Neural cell (in vitro differentiated cells): ENCODE data around the gene SKI. TPM values are rescaled to one million over a fixed set of nuclear protein-coding genes. Genes with fewer than 3 reads are reported as not detected.

Experiments
- H2AFZ ChIP-seq: fragments of 200-600, 300-800 bp; sonication (generic), shearing (Covaris generic); 2 replicates; pipeline ENCODE4 v1.6.0; 2014; ENCODE audit warnings: low read depth, mild to moderate bottlenecking, antibody characterized with exemption, low read length, moderate library complexity
- H3F3A ChIP-seq: fragments of 200-600 bp; shearing (Covaris generic); 2 replicates; pipeline ENCODE4 v1.6.1; 2016; ENCODE audit warnings: mild to moderate bottlenecking, moderate library complexity, mixed read lengths, antibody characterized with exemption, low read length; ENCODE audit not compliant: insufficient read depth, poor library complexity, severe bottlenecking
- H3K27ac ChIP-seq: fragments of 200-600, 300-800 bp; sonication (generic), shearing (Covaris generic); 2 replicates; pipeline ENCODE4 v1.5.1; 2014; ENCODE audit warnings: mild to moderate bottlenecking, low read length, moderate library complexity
- H3K27me3 ChIP-seq: fragments of 300-800, 200-600 bp; sonication (generic), shearing (Covaris generic); 2 replicates; pipeline ENCODE4 v1.6.0; 2014; ENCODE audit warnings: mild to moderate bottlenecking, low read depth, low read length, moderate library complexity; ENCODE audit not compliant: insufficient read depth
- H3K36me3 ChIP-seq: fragments of 300-800, 200-600 bp; sonication (generic), shearing (Covaris generic); 2 replicates; pipeline ENCODE4 v1.5.1; 2014; ENCODE audit warnings: mild to moderate bottlenecking, antibody characterized with exemption, low read length, moderate library complexity; ENCODE audit not compliant: insufficient read depth
- H3K4me2 ChIP-seq: fragments of 300-800, 200-600 bp; sonication (generic), shearing (Covaris generic); 2 replicates; pipeline ENCODE4 v1.6.0; 2014; ENCODE audit warnings: mild to moderate bottlenecking, low read length
- H3K4me3 ChIP-seq: fragments of 300-800, 200-600 bp; sonication (generic), shearing (Covaris generic); 2 replicates; pipeline ENCODE4 v1.5.1; 2014; ENCODE audit warnings: mild to moderate bottlenecking, low read length, moderate library complexity
- H3K79me2 ChIP-seq: fragments of 200-600 bp; shearing (Covaris generic); replicated peaks from 2 replicates; pipeline ENCODE4 v1.6.0; 2014; ENCODE audit warnings: mild to moderate bottlenecking, low read length, moderate library complexity; ENCODE audit not compliant: insufficient read depth
- H3K9ac ChIP-seq: fragments of 300-800, 200-600 bp; sonication (generic), shearing (Covaris generic); 2 replicates; pipeline ENCODE4 v1.6.1; 2016; ENCODE audit warnings: mild to moderate bottlenecking, low read length, mixed read lengths
- H3K9me2 ChIP-seq: fragments of 200-600 bp; shearing (Covaris generic); 2 replicates; pipeline ENCODE4 v1.6.1; 2016; ENCODE audit warnings: mild to moderate bottlenecking, low read length, mixed read lengths; ENCODE audit not compliant: insufficient read depth
- H3K9me3 ChIP-seq: fragments of 200-600, 300-800 bp; sonication (generic), shearing (Covaris generic); 2 replicates; pipeline ENCODE4 v1.6.1; 2016; ENCODE audit warnings: mild to moderate bottlenecking, mixed run types, low read length, moderate library complexity, mixed read lengths
- H4K20me1 ChIP-seq: fragments of 200-600 bp; shearing (Covaris generic); 2 replicates; pipeline ENCODE4 v1.6.1; 2016; ENCODE audit warnings: mild to moderate bottlenecking, mixed run types; ENCODE audit not compliant: insufficient read depth
- CTCF ChIP-seq: fragments of 450-650 bp; IDR thresholded peaks from 2 replicates; pipeline ENCODE4 v1.5.1; 2014; ENCODE audit warnings: antibody characterized with exemption, mild to moderate bottlenecking, moderate library complexity; ENCODE audit not compliant: poor library complexity, severe bottlenecking
- EP300 ChIP-seq: fragments of 450-650 bp; conservative IDR thresholded peaks from 2 replicates; pipeline ENCODE4 v1.6.1; 2014; ENCODE audit warnings: antibody characterized with exemption, mild to moderate bottlenecking, moderate library complexity; ENCODE audit not compliant: poor library complexity, severe bottlenecking
- EZH2 ChIP-seq: fragments of 200-600, 300-800 bp; shearing (Covaris generic), sonication (generic); IDR thresholded peaks from 2 replicates; pipeline ENCODE4 v1.6.1; 2014; ENCODE audit warnings: antibody characterized with exemption, low read length, borderline replicate concordance, mild to moderate bottlenecking; ENCODE audit not compliant: insufficient read depth, poor library complexity, severe bottlenecking
- MXI1 ChIP-seq: fragments of 450-650 bp; conservative IDR thresholded peaks from 2 replicates; pipeline ENCODE4 v1.6.1; 2014; ENCODE audit warnings: antibody characterized with exemption, mild to moderate bottlenecking; ENCODE audit not compliant: poor library complexity, severe bottlenecking
- POLR2AphosphoS5 ChIP-seq: IDR thresholded peaks from 2 replicates; pipeline ENCODE4 v1.6.1; 2012
- RAD21 ChIP-seq: fragments of 450-650 bp; conservative IDR thresholded peaks from 2 replicates; pipeline ENCODE4 v1.6.1; 2014; ENCODE audit warnings: antibody characterized with exemption, mild to moderate bottlenecking, moderate library complexity
- SMC3 ChIP-seq: fragments of 450-650 bp; conservative IDR thresholded peaks from 2 replicates; pipeline ENCODE4 v1.6.1; 2014; ENCODE audit warnings: antibody characterized with exemption, mild to moderate bottlenecking, moderate library complexity; ENCODE audit not compliant: poor library complexity
- TAF1 ChIP-seq: IDR thresholded peaks from 2 replicates; pipeline ENCODE4 v1.6.1; 2012; ENCODE audit warnings: low read depth
- polyA plus RNA-seq: library from polyadenylated mRNA; depleted of rRNA; stranded (reverse); fragments of >200 nt; gene quantifications from 2 replicates; pipeline ENCODE4 v1.2.3, GENCODE V29; 2014
- TF ChIP-seq, protein P1 (sequence below): IDR thresholded peaks from 2 replicates; pipeline ENCODE4 v1.6.1; 2012; ENCODE audit warnings: borderline replicate concordance

The SKI gene
- polyA plus RNA-seq, 1 donor from 2014 or later: 4.1 TPM

DNA sequence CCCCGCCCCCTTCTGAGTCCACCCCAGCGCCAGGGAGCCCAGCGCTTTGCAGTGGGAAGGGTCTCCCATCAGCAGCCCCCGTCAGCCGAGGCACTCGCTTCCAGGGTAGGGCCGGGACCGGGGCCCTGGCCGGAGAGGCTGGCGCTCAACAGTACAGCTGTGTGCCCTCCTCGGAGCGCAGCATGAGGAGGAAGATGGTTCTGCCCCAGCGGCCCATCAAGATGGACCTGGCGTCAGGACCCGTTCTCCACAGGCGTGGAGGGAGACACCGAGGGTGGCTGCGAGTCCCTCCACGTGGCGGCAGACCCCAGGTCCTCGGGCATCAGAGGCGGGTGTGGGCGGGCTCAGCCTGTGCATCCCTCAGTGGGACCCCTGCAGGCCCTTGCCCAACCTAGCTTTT is 109.0 kb downstream of the SKI start:
- Histone ChIP-seq H3K9me3 (no peaks in the 10 kb centered on the region), H3K27me3 (no peaks in the 10 kb centered on the region), H3K4me2 (no peak overlapping the region), H4K20me1 (no peaks in the 10 kb centered on the region), H3K79me2 (no peaks in the 10 kb centered on the region), H3K4me3 (no peak overlapping the region), H3K36me3 (no peaks in the 10 kb centered on the region), H3K27ac (no peak overlapping the region), H3F3A (no peaks in the 10 kb centered on the region), H3K9me2 (no peaks in the 10 kb centered on the region), H2AFZ (no peak overlapping the region), H3K9ac (no peak overlapping the region)
- TF ChIP-seq RAD21 (no peak), POLR2AphosphoS5 (no peak), EP300 (no peak), TAF1 (no peak), EZH2 (no peak)
- TF ChIP-seq, protein P1, sequence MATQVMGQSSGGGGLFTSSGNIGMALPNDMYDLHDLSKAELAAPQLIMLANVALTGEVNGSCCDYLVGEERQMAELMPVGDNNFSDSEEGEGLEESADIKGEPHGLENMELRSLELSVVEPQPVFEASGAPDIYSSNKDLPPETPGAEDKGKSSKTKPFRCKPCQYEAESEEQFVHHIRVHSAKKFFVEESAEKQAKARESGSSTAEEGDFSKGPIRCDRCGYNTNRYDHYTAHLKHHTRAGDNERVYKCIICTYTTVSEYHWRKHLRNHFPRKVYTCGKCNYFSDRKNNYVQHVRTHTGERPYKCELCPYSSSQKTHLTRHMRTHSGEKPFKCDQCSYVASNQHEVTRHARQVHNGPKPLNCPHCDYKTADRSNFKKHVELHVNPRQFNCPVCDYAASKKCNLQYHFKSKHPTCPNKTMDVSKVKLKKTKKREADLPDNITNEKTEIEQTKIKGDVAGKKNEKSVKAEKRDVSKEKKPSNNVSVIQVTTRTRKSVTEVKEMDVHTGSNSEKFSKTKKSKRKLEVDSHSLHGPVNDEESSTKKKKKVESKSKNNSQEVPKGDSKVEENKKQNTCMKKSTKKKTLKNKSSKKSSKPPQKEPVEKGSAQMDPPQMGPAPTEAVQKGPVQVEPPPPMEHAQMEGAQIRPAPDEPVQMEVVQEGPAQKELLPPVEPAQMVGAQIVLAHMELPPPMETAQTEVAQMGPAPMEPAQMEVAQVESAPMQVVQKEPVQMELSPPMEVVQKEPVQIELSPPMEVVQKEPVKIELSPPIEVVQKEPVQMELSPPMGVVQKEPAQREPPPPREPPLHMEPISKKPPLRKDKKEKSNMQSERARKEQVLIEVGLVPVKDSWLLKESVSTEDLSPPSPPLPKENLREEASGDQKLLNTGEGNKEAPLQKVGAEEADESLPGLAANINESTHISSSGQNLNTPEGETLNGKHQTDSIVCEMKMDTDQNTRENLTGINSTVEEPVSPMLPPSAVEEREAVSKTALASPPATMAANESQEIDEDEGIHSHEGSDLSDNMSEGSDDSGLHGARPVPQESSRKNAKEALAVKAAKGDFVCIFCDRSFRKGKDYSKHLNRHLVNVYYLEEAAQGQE: no peak

- H3K36me3 ChIP-seq: no peaks in the 10 kb centered on the region
- H2AFZ ChIP-seq: no peak overlapping the region
- H3K4me2 ChIP-seq: no peak overlapping the region
- no peaks in the 10 kb centered on the region for H3K79me2 ChIP-seq
- no peak overlapping the region for H3K4me3 ChIP-seq
- no peaks in the 10 kb centered on the region for H3K9me3 ChIP-seq
- no peak overlapping the region for H3K27ac ChIP-seq
- TF ChIP-seq SMC3 (no peak), POLR2AphosphoS5 (no peak), TAF1 (no peak), EP300 (no peak)
- no peaks in the 10 kb centered on the region for H4K20me1 ChIP-seq
- no peak overlapping the region for H3K9ac ChIP-seq
- H3K27me3 ChIP-seq: no peaks in the 10 kb centered on the region
- H3F3A ChIP-seq: no peaks in the 10 kb centered on the region
- no peaks in the 10 kb centered on the region for H3K9me2 ChIP-seq
Observed at GRCh38 chr1:2337501-2337900, 109.4 kb downstream of the SKI start.

DNA sequence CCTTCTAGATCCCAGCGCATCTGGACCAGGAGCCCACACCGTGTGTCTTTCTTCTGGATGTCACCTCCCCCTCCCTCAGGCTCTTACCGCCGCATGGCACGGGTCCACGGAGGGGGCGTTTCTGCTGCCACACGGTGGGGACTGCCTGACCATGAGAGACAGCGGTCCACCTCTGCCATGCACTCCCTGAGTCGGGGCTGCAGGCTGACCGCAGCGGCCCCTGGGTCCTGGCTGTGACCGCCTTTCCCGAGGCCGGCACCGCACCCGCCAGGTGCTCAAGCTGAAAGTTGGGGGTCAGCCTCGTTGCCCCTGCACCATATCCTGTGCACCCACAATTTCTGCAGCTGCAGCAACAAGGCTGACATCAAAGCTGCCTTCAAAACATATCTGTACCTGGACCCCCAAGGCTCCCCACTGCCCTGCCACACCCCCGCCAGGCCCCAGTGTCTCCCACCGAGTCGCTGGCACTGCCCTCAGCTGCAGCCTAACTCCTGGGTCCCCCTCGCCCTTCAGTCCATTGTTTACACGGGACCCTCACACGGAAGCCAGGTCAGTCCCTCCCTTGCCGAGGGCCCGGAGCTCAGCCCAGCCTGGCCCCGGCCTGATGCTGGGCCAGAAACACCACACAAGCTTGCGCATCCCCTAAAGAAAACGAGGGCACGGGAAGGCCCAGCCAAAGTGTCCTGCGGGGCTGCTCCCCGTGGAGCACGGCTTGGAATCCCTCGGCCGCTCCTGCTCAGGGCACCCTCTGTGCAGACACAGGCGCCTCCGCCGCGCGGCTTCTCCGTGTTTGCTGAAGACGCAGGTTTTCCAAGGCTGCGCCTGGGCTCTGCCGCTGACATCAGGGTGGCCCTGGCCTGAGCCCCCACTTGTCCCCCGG is 111.3 kb downstream of the SKI start:
- H3K9ac ChIP-seq: no peak overlapping the region
- no peak overlapping the region for H3K4me3 ChIP-seq
- no peaks in the 10 kb centered on the region for H3K79me2 ChIP-seq
- TF ChIP-seq POLR2AphosphoS5 (no peak), EP300 (no peak), CTCF (no peak), SMC3 (no peak), EZH2 (no peak), RAD21 (no peak), MXI1 (no peak), TAF1 (no peak)
- TF ChIP-seq, protein P1: no peak
- H3K9me2 ChIP-seq: no peaks in the 10 kb centered on the region
- H2AFZ ChIP-seq: no peak overlapping the region
- no peaks in the 10 kb centered on the region for H3K9me3 ChIP-seq
- H3K36me3 ChIP-seq: no peaks in the 10 kb centered on the region
- H3K4me2 ChIP-seq: no peak overlapping the region
- H3F3A ChIP-seq: no peaks in the 10 kb centered on the region
- H4K20me1 ChIP-seq: no peaks in the 10 kb centered on the region
- H3K27ac ChIP-seq: no peak overlapping the region
- no peaks in the 10 kb centered on the region for H3K27me3 ChIP-seq
